ENCODE data around the gene PLCH1. TPM values are rescaled to one million over a fixed set of nuclear protein-coding genes. Genes with fewer than 3 reads are reported as not detected.

Gene PLCH1
- total and polyA plus RNA-seq, 2 of the 8 experiments (the other 6 are each of a cell fraction or from before 2014, with no cell fraction given) = 5.8 to 17.2 TPM

GRCh38 chr3:155704771-155705559 is 39.9 kb downstream of the PLCH1 start:
- ChIA-PET CTCF (ENCODE audit: partially characterized antibody) (interaction anchor here (0.5 to 7.3 kb wide), 12 partner anchors 9 to 352 kb away, joined by 3 to 61 read pairs (median 3); no protein-coding TSS in a partner anchor), POLR2A (ENCODE audit: partially characterized antibody) (no interaction called here)
- Histone ChIP-seq H3K79me2 (ENCODE audit: control insufficient read depth in 1 of 2, insufficient read depth in 2 of 2, low read length in 2 of 2) (no peaks in the 10 kb centered on the region), H3K79me1 (ENCODE audit: low read depth, low read length) (peaks cover 4% of the 10 kb centered on the region; the same call in 1 of the 2 replicates), H3K4ac (replicated peaks; ENCODE audit: insufficient read length, low read depth, low read length) (no peak overlapping the region), H3K18ac (ENCODE audit: extremely low read depth, low read length) (no peak overlapping the region), H3K14ac (ENCODE audit: insufficient read length) (no peak overlapping the region), H4K20me1 (replicated peaks in 1 of 2; ENCODE audit: control insufficient read depth in 1 of 2, insufficient read depth in 2 of 2, low read length in 2 of 2) (no peaks in the 10 kb centered on the region), H2BK12ac (ENCODE audit: low read depth, low read length) (no peak overlapping the region), H3K36me3 (ENCODE audit: control insufficient read depth in 2 of 4, insufficient read depth in 4 of 4, low read length in 3 of 4) (peaks cover 0 to 9% (median 0%) of the 10 kb centered on the region in 4 experiments; a peak in 2 of 8 replicates), H3K4me1 (replicated peaks in 1 of 4; ENCODE audit: control insufficient read depth in 3 of 4, insufficient read depth in 4 of 4, low read length in 3 of 4) (peaks cover 0 to 8% (median 2%) of the 10 kb centered on the region in 4 experiments; a peak in 2 of 7 replicates), H2BK15ac (ENCODE audit: low read length) (no peak overlapping the region; the same call in 1 of the 2 replicates), H3K56ac (replicated peaks; ENCODE audit: insufficient read length, low read depth, low read length) (no peak overlapping the region), H3K27ac (ENCODE audit: low read depth, low read length) (no peak overlapping the region), H3K23ac (ENCODE audit: insufficient read length) (no peak overlapping the region), H2AK5ac (ENCODE audit: low read depth, low read length) (no peak overlapping the region), H3K4me2 (ENCODE audit: insufficient read depth in 1 of 2, low read depth in 2 of 2, low read length in 2 of 2) (no peak overlapping the region), H3K27me3 (replicated peaks in 1 of 4; ENCODE audit: control insufficient read depth in 3 of 4, extremely low read depth in 1 of 4, insufficient read depth in 3 of 4, low read length in 3 of 4) (no peaks in the 10 kb centered on the region), H3K4me3 (ENCODE audit: extremely low read depth in 1 of 4, insufficient read depth in 2 of 4, low read depth in 3 of 4, low read length in 4 of 4) (no peak overlapping the region), H3K9me3 (ENCODE audit: insufficient read depth in 2 of 2, low read depth in 1 of 2, low read length in 1 of 2) (no peaks in the 10 kb centered on the region), H2BK5ac (ENCODE audit: low read depth, low read length) (no peak overlapping the region), H4K8ac (ENCODE audit: extremely low read depth, insufficient read depth, low read length) (no peak overlapping the region), H2AFZ (ENCODE audit: low read length) (no peak overlapping the region), H4K5ac (ENCODE audit: insufficient read length, low read depth, low read length) (no peak overlapping the region), H2BK120ac (replicated peaks; ENCODE audit: low read depth, low read length) (no peak overlapping the region), H3K23me2 (ENCODE audit: low read depth, low read length) (no peaks in the 10 kb centered on the region), H4K91ac (replicated peaks; ENCODE audit: insufficient read length, low read length) (no peak overlapping the region), H2BK20ac (ENCODE audit: low read length) (0 out of 2 replicates have a peak overlapping the region, but pooled peaks have one; percentile 52), H3K9ac (replicated peaks in 1 of 4; ENCODE audit: extremely low read depth in 1 of 4, low read depth in 3 of 4, low read length in 3 of 4) (no peak overlapping the region)
- FAIRE-seq = no peak
- 80% methylated on average over 4 of the region's 4 CpGs; no CpG with 5 or more reads in 1 of the 2 experiments for WGBS, 2 experiments (ENCODE audit: extremely low coverage in 1 of 2, insufficient coverage in 1 of 2, insufficient read length in 1 of 2, insufficient replicate concordance in 2 of 2, low coverage in 1 of 2, low lambda C conversion rate in 2 of 2, missing lambda C conversion rate in 1 of 2)
- DNase-seq (ENCODE audit: low read depth in 1 of 2, low spot score in 2 of 2) = no peak
- TF ChIP-seq NRF1 (IDR thresholded peaks at IDR 0.05; ENCODE audit: low read depth, low read length) (no peak), SAP30 (IDR thresholded peaks at IDR 0.05; ENCODE audit: insufficient read depth, insufficient replicate concordance, low read length) (no peak), ASH2L (IDR thresholded peaks at IDR 0.05; ENCODE audit: low read length) (no peak), CHD1 (IDR thresholded peaks at IDR 0.05; ENCODE audit: low read depth, low read length) (no peak), TAF1 (IDR thresholded peaks at IDR 0.05; ENCODE audit: low read depth, low read length) (no peak), POU5F1 (IDR thresholded peaks at IDR 0.05; ENCODE audit: low read depth, low read length) (no peak), EGR1 (IDR thresholded peaks at IDR 0.05; ENCODE audit: borderline replicate concordance, low read depth, low read length) (no peak), TBP (IDR thresholded peaks at IDR 0.05; ENCODE audit: low read depth, low read length) (no peak), PHF8 (conservative IDR thresholded peaks at IDR 0.05; ENCODE audit: low read depth, low read length) (no peak), TCF12 (IDR thresholded peaks at IDR 0.05; ENCODE audit: low read depth, low read length) (no peak), GABPA (IDR thresholded peaks at IDR 0.05; ENCODE audit: borderline replicate concordance, insufficient read depth, low read length) (no peak), SP4 (IDR thresholded peaks at IDR 0.05; ENCODE audit: low read length) (no peak), BCL11A (IDR thresholded peaks at IDR 0.05; ENCODE audit: low read depth in 2 of 2, low read length in 2 of 2) (no peak)

All from H1 (cell line).